GM18861 (cell line): ENCODE results near the gene SLC24A4.

Experiments used
- ATAC-seq: cut with Tn5 transposase; IDR thresholded peaks from one replicate; pipeline ENCODE4 v1.9.1; 2021; ENCODE audit not compliant: unreplicated experiment

The SLC24A4 gene

GRCh38 chr14:92316176-92316575, 6.8 kb upstream of the SLC24A4 start:
- ATAC-seq = no peak

GRCh38 chr14:92316937-92317336, 6.0 kb upstream of the SLC24A4 start:
- ATAC-seq = no peak

- ATAC-seq = no peak
Observed at GRCh38 chr14:92317511-92317910, 5.5 kb upstream of the SLC24A4 start.

GRCh38 chr14:92321701-92322100, 1.3 kb upstream of the SLC24A4 start:
- no peak for ATAC-seq

- ATAC-seq = no peak
Observed at GRCh38 chr14:92322516-92322915, 449 bp upstream of the SLC24A4 start.

- no peak for ATAC-seq
Observed at GRCh38 chr14:92323916-92324818, 1.2 kb downstream of the SLC24A4 start.

- no peak for ATAC-seq
Observed at GRCh38 chr14:92325835-92326234, 2.9 kb downstream of the SLC24A4 start.

- ATAC-seq = no peak
Observed at GRCh38 chr14:92328664-92329255, 5.8 kb downstream of the SLC24A4 start.

- no peak for ATAC-seq
Observed at GRCh38 chr14:92334050-92334449, 11.1 kb downstream of the SLC24A4 start.

- no peak for ATAC-seq
Observed at GRCh38 chr14:92336363-92336762, 13.4 kb downstream of the SLC24A4 start.

- ATAC-seq = no peak
Observed at GRCh38 chr14:92339426-92339825, 16.5 kb downstream of the SLC24A4 start.

GRCh38 chr14:92340071-92340470, 17.1 kb downstream of the SLC24A4 start:
- ATAC-seq = no peak

- no peak for ATAC-seq
Observed at GRCh38 chr14:92340931-92341330, 18.0 kb downstream of the SLC24A4 start.

GRCh38 chr14:92341791-92342190, 18.8 kb downstream of the SLC24A4 start:
- no peak for ATAC-seq

GRCh38 chr14:92348154-92348553, 25.2 kb downstream of the SLC24A4 start:
- no peak for ATAC-seq

- no peak for ATAC-seq
Observed at GRCh38 chr14:92351750-92352149, 28.8 kb downstream of the SLC24A4 start.

GRCh38 chr14:92352158-92352985, 29.4 kb downstream of the SLC24A4 start:
- ATAC-seq = no peak

GRCh38 chr14:92353447-92353846, 30.5 kb downstream of the SLC24A4 start:
- no peak for ATAC-seq

GRCh38 chr14:92356677-92357076, 33.7 kb downstream of the SLC24A4 start:
- ATAC-seq = no peak

GRCh38 chr14:92360651-92361370, 37.8 kb downstream of the SLC24A4 start:
- ATAC-seq = no peak

GRCh38 chr14:92362781-92363235, 39.8 kb downstream of the SLC24A4 start:
- ATAC-seq = no peak
